GM18868 (cell line): Measurements from ENCODE around the gene A1BG.

ENCODE experiments used
- ATAC-seq: cut with Tn5 transposase; IDR thresholded peaks from one replicate; pipeline ENCODE4 v1.9.1; 2021; ENCODE audit warnings: mild to moderate bottlenecking, moderate library complexity; ENCODE audit not compliant: unreplicated experiment

Gene A1BG, protein sequence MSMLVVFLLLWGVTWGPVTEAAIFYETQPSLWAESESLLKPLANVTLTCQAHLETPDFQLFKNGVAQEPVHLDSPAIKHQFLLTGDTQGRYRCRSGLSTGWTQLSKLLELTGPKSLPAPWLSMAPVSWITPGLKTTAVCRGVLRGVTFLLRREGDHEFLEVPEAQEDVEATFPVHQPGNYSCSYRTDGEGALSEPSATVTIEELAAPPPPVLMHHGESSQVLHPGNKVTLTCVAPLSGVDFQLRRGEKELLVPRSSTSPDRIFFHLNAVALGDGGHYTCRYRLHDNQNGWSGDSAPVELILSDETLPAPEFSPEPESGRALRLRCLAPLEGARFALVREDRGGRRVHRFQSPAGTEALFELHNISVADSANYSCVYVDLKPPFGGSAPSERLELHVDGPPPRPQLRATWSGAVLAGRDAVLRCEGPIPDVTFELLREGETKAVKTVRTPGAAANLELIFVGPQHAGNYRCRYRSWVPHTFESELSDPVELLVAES

GRCh38 chr19:58352760-58353671 is at the start of gene A1BG:
TSS of gene A1BG (minus strand) at chr19:58353492. CDS start at chr19:58353437, 55 bp downstream.
- no peak for ATAC-seq

DNA sequence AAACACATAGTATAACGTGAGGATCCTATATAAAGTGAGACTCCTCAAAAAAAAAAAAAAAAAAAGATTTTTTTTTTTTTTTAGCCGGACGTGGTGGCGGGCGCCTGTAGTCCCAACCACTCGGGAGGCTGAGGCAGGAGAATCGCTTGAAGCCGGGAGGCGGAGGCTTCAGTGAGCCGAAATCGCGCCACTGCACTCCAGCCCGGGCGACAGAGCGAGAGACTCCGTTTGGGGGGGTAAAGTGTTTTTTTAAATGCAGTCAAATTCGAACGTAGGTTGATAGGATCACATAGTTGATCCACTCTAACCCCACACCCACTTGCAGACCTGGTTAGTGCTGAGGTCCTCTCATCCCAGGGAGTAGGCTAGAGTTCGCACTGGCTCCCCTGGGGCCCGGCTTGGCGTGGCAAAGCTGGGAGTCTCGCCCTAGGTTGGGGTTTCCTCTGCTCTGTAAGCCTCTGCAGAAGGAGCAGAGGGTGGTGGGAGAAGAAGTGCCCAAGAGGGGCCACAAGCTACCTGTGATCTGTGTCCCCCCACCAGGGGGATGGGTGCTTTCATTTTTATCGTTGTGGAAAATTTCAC is 48.6 kb upstream of the A1BG start:
- no peak for ATAC-seq

DNA sequence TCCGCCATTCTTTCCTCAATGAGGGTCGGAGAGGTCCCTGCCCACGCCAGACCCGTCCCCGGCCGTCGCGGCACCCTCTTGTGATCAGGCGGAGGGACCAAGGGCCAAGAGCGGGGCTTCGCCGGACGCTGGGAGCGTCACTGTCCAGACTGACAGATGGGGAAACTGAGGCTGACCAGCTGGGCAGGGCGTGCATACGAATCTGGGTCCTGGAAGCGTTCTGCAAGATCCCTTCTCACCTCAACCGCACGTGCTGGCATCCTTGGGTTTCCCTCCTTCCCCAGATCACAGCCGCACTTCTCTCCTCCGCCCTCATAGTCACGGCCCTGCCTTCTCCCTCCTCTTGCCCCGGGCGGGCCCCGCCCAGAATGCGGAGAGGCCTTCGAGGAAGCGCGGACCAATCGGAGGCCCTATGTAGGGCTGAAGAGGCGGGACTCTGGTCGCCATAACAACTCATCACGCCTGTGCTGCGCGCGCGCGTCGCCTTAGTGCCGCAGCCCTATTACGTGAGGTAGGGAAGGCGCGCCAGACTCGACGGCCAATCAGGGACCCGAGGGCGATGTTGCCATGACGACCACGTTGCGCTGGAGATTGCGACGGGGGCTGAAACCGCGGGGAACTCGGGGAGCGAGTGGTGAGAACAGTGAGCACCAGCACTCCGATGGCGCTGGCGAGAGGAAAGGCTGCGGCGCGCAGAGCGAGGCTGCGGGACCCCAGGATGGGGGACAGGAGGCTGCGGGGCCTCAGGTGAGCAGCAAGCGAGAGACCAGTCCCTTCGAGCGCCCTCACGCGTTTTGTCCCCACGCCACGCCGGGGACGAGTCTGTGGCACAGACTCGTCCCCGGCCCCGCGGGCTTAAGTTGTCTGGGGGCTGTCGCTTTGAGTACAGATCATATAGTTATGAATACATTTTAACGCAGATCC is 47.9 kb upstream of the A1BG start:
- peak; percentile 98 for ATAC-seq

GRCh38 chr19:58400316-58400915 is 47.1 kb upstream of the A1BG start:
- ATAC-seq: no peak

DNA sequence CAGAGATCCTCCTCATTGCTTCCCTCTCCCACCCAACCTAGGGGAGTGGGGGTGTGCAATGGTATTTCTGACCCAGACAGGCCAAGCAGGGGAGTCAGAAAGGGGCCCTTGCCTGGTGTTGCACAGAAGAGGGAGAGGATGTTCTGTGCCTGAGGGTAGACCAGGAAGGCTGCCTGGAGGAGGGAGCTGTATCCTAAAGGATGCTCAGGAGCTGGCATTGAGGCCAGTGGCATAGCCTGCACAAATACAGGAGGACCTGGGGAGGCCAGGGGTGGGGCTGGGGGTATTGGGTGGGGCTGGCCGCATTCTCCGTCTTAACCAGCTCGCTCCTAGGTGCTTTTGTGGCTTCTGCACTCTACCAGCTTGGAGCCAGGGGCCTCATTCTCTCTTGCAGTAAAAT is 46.6 kb upstream of the A1BG start:
- no peak for ATAC-seq

- ATAC-seq: no peak
Measured at GRCh38 chr19:58398545-58398944, 45.3 kb upstream of the A1BG start.

GRCh38 chr19:58398087-58398486 is 44.8 kb upstream of the A1BG start:
- ATAC-seq: no peak

- ATAC-seq: no peak
Measured at GRCh38 chr19:58397533-58398037, 44.3 kb upstream of the A1BG start.

DNA sequence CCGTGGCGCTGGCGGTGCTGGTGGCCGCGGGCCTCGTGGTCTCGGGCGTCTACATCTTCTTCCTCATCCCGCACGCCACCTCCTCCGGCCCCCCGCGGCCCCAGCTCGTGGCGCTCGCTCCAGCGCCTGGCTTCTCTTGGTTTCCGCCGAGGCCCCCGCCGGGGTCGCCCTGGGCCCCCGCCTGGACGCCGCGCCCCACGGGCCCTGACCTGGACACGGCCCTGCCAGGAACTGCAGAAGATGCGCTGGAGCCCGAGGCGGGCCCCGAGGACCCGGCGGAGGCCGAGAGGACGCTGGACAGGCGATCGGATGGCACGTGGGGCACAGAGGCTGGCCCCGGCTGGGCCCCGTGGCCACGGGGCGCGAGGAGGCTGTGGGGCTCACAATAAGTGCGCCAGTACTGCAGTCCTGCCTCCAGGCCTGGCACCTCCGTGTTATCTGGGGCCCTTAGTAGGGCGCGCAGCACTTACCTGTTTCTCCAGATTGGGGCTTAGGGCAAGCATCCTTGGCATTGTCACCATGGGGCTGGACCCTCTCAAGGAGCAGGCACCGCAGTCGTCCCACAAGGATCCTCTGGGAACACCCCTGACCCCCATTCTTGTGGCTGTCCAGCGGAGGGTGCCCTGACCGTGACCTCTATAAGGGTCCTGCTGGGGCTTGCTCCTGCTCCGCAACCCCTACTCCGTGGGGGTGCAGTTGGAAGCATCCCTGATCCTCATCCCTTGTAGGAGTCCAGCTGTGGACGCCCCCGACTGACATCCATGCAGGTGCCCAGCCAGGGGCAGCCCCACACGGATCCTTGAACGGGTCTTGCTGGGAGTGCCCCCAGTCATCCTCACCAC is 43.6 kb upstream of the A1BG start:
- ATAC-seq: no peak

GRCh38 chr19:58395979-58396627 is 42.8 kb upstream of the A1BG start:
- no peak for ATAC-seq

- ATAC-seq: no peak
Measured at GRCh38 chr19:58395220-58395978, 42.1 kb upstream of the A1BG start, which contains the start of gene RNF225. TSS of gene RNF225 (plus strand) at chr19:58395656. CDS start at chr19:58396090, 434 bp downstream.

DNA sequence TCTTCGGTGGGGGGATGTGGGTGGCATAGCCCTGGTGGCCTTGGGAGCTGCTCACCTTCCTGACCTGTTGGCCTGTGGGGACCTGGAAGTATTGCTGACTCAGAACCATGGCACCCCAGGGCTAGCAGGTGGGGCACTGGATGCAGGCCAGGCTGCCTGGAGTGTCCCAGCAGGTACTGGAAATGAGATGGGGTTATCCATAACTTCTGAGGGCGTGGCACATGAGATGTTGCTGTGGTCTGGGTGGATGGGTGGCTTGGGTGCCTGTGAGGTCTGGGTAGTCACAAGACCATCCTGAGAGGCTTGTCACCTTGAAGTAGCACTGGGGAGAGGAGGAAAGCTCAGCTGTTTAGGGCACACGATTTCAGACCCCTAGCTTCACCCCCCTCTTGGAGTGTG is 41.5 kb upstream of the A1BG start:
- ATAC-seq: no peak

DNA sequence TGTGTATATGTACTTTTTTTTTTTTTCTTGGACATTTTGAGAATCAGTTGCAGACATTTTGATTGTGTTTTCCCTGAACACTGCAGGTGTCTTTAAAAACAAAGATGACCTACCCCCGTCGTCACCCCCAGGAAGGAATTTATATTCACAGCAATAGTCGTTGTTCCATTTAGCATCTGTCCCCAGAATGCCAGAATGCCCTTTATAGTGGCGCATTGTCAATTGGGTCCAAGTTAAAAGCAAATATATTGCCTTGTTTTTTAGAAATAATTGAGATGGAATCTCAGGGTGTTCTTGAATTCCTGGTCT is 40.4 kb upstream of the A1BG start:
- no peak for ATAC-seq

DNA sequence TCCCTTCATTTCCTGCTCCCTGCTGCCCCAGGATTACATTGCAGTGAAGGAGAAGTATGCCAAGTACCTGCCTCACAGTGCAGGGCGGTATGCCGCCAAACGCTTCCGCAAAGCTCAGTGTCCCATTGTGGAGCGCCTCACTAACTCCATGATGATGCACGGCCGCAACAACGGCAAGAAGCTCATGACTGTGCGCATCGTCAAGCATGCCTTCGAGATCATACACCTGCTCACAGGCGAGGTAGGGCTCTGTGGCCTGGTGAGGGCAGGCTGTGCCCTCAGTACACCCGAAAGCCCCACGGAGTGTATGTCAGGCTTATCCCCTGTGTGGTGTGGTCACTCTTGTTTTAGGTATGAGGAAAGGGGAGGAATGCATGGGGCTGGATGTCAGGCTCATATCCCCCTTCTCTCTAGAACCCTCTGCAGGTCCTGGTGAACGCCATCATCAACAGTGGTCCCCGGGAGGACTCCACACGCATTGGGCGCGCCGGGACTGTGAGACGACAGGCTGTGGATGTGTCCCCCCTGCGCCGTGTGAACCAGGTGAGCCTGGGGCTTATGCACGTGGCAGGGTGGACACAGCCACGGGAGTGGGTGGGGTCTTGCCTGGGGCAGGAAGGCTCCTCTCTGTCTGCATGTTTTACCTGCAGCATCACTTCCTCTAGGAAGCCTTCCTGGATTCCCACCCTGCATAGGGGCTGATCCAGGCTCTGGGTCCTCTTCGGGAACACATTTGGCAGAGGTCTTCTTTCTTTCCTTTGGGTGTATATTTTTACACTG is 39.8 kb upstream of the A1BG start:
- ATAC-seq: no peak

- no peak for ATAC-seq
Measured at GRCh38 chr19:58388175-58388526, 34.9 kb upstream of the A1BG start.

DNA sequence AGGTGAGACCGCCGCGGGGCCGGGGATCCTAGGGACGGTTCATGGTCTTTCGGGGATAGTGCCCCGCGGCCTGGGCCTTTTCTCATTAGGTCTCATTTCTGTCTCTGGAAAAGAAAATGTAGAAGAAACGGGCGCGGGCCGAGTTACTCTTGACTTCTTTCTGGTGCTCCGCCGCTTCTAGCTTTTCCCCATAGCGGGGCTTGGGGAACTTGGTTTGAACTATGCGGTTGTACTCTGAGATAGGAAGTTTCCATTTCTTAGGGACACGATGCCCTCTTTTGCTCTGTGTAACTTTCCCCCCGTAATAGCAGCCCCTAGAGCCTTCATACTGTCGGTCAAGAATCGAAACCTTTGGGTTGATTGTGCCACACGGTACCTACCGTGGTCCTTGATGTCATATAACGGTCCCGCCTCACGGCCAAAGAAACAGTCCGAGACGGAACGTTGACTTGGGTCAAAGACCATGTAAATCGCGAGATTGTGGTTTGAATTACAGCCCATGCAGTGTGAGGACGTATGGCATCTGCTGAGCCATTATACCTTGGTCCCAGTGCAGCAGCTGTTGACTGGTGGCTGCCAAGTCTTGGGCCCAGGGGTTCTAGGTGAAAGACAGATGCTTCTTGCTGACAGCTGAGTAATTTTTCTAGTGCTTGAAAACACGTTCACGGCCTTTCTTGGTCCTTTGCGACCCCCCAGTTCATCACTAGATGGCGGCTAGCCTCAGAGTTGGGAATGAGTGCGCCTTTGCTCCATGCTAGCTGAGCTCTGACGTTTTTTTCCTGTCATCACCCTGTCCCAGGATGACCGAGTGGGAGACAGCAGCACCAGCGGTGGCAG is 34.3 kb upstream of the A1BG start:
- no peak for ATAC-seq
